HL-60/S4 (cell line): ENCODE measurements around the gene INTU.
"Not testable (repeated sequence)": the region's sequence is repeated elsewhere in the genome, so short reads cannot be mapped to it uniquely, and the experiment has no call there.

Source experiments
- in situ Hi-C: fragments of 300-500 bp; cut with MboI; formaldehyde crosslinking; loops from 2 replicates; pipeline ENCODE4 v1.14.3; 2022; ENCODE audit warnings: low sequenced_read_pairs

Gene INTU

DNA sequence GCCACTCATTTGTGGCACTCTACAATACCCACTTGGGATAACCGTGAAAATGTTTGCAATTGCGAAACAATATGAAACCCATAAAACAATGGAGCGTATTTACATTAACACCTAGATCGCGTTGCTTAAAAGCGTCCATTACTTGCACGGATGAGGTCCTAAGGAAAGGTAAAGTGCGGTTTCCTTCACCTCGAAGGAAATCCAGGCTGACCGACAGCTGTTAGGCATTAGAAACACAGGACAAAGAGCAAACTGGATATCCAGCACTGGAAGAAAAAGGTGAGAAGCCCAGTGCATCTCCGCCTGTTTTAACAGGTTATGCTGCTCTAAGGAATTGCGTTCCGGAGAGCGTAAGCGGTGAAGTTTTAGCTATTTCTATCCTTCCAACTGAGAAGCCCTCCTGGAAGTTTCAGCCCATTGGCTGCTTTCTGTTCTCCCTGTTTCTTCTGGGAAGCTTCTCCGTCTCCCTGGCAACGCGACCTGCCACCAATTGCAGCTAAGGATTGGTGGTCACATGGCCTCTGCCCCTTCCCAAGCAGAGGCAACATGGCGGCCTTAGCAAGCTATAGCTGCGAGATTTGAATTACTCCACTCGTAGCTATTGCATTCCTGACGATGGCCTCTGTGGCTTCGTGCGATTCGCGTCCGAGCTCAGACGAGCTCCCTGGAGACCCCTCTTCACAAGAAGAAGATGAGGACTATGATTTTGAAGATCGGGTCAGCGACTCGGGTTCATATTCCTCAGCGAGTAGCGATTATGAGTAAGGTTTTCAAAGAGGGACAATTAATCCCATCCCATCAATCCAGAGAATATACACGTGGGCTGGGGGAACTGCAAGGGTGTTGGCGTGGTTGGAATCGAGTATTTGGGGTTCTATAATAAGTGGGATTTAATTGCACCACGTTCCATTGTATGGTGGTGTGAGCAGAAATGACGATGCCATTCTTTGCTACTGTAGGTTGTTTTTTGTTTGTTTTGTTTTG is at the start of gene INTU:
Gene INTU, plus strand, starts transcription at position 538 of the 984 bp plus-strand sequence. Its CDS starts 78 bp downstream, at position 616.
- in situ Hi-C loops, result no loop called here

GRCh38 chr4:127586496-127586895 is 46.3 kb upstream of the INTU start:
- in situ Hi-C loops, result not testable (repeated sequence)

- in situ Hi-C loops, result no loop called here
These were observed 45.7 kb upstream of the INTU start for GRCh38 chr4:127586922-127587571.

GRCh38 chr4:127589153-127589552 is 43.6 kb upstream of the INTU start:
- in situ Hi-C loops, result not testable (repeated sequence)

DNA sequence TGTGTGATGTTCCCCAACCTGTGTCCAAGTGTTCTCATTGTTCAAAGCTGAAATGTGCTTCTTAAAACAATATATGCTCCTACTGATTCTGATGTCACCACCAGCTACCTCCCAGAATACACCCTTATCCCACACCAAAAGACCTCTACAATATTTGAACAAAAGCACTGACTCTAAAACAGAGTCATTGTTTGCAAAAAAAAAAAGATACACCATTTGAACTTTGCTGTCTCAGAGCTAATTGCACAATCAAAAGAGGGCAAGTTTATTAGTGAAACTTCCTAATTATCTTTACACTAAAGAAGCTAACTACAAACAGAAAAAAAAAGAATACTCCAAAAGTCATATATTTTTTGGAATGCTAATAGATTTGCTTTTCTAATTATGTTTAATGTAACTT is 34.1 kb upstream of the INTU start:
- in situ Hi-C loops, result no loop called here

DNA sequence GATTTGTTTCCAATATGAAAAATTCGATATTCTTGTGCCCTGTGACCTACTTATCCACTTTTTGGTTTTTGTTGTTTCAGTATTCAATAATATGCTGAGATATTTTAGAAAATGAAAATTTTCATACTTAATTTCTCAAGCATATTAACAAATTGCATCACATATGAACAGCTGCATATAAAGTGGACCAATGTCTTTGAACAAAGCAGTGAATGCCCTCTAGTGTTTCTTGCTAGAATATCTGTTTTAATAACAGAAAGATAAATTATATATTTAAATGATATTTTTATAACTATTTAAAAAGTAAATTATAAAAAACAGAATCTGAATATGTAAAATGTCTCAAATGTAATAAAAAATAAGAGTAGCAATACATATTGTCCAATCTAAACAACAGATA is 31.7 kb upstream of the INTU start:
- in situ Hi-C loops, result loop anchor here (25.0 kb wide), 2 partner anchors 136 to 461 kb away; partner anchors contain the start of genes LARP1B and SLC25A31

- in situ Hi-C loops, result loop anchor here (25.0 kb wide), 2 partner anchors 132 to 457 kb away; partner anchors contain the start of genes LARP1B and SLC25A31
These were observed 27.6 kb upstream of the INTU start for GRCh38 chr4:127604949-127605709.

- in situ Hi-C loops, result loop anchor here (25.0 kb wide), 2 partner anchors 130 to 455 kb away; partner anchors contain the start of genes LARP1B and SLC25A31
These were observed 25.9 kb upstream of the INTU start for GRCh38 chr4:127606823-127607222.

DNA sequence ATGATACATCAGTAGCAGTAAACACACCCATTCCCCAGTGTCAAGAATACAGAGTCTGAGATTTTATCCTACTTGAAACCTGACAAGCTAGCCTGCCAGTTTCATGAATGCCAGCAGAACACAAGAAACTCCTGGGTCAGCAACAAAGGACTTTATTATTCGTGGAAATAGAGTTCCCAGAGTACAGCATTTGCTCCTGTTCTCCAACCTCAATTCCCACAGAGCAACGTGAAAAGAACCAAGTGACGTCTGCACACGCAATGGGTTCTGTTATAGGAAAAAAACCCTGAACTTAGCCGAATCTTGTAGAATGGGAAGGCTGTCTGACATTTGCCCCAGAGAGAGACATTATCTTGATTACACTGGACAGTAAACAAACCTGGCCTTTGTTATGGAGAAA is 23.3 kb upstream of the INTU start:
- in situ Hi-C loops, result loop anchor here (25.0 kb wide), 2 partner anchors 128 to 453 kb away; partner anchors contain the start of genes LARP1B and SLC25A31

- in situ Hi-C loops, result loop anchor here (25.0 kb wide), 2 partner anchors 127 to 452 kb away; partner anchors contain the start of genes LARP1B and SLC25A31
These were observed 22.3 kb upstream of the INTU start for GRCh38 chr4:127610488-127610887.

DNA sequence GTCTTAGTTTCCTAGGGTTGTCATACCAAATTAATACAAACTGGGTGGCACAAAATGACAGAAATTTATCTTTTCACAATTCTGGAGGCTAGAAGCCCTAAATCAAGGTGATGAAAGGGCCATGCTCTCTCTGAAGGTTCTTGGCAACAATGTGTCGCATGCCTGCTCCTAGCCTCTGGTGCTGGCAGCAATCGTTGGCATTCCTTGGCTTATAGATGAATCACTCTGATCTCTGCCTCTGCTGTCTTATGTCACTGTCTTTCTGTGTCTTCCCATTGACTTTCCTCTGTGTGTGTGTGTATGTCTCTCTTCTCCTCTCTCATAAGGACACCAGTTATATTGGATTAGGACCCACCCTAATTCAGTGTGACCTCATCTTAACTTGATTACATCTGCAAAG is 15.9 kb upstream of the INTU start:
- in situ Hi-C loops, result loop anchor here (25.0 kb wide), 2 partner anchors 120 to 445 kb away; partner anchors contain the start of genes LARP1B and SLC25A31

GRCh38 chr4:127618427-127618826 is 14.3 kb upstream of the INTU start:
- in situ Hi-C loops, result loop anchor here (25.0 kb wide), 2 partner anchors 119 to 444 kb away; partner anchors contain the start of genes LARP1B and SLC25A31

GRCh38 chr4:127622621-127622920 is 10.2 kb upstream of the INTU start:
- in situ Hi-C loops, result loop anchor here (25.0 kb wide), 2 partner anchors 115 to 440 kb away; partner anchors contain the start of genes LARP1B and SLC25A31

GRCh38 chr4:127622921-127623796 is 9.6 kb upstream of the INTU start:
- in situ Hi-C loops, result loop anchor here (25.0 kb wide), 2 partner anchors 114 to 439 kb away; partner anchors contain the start of genes LARP1B and SLC25A31

DNA sequence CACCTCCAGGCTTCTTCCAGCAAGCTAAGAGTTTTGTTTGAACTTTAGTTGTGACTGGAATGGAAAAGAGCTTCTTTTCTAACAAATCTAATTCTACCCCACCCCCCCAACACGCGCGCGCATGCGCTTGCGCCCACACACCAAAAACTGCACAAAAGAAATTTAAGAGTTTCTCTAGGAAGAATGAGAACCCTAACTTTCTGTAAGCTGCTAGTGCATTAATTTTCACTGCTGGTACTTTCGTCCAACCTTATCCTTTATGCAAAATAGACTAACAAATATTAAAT is 9.0 kb upstream of the INTU start:
- in situ Hi-C loops, result loop anchor here (25.0 kb wide), 2 partner anchors 114 to 439 kb away; partner anchors contain the start of genes LARP1B and SLC25A31

DNA sequence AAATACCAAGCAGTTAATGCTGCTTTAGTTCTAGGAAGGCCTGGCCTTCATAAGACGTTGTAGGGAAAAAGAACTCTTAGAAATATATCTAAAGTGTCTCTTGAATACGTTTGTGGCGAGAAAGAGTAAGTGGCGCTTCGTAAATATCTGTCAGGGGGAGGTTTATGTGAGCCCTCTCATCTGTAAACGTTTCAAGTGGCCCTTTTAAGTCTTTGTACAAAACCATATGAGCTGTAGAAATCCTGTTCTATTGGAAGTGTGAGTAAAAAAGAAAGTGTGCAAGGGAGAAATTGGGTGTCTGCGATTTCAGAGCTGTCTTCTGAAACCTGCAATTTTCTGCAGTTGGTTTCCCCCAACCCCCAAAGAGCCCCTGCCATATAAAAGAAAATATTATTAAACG is 8.6 kb upstream of the INTU start:
- in situ Hi-C loops, result loop anchor here (25.0 kb wide), 2 partner anchors 113 to 438 kb away; partner anchors contain the start of genes LARP1B and SLC25A31

DNA sequence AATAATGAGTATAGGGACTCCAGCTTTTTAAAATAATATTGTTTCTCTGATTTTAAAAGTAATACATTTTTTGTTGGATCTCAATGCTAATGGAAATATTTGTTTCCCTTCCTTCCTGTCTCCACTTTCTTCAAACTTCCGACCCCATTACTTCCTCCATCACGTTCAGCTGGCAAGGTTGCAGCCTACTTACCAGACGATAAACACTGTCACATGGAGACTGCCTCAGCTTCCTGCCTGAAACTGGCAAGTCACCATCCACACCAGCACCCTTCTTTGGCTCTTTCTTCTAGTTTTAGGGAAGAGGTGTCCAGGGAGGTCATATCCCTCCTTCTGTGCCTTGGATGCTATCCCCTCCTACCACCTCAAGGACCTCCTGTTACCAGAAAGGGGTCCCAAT is 3.4 kb upstream of the INTU start:
- in situ Hi-C loops, result no loop called here

DNA sequence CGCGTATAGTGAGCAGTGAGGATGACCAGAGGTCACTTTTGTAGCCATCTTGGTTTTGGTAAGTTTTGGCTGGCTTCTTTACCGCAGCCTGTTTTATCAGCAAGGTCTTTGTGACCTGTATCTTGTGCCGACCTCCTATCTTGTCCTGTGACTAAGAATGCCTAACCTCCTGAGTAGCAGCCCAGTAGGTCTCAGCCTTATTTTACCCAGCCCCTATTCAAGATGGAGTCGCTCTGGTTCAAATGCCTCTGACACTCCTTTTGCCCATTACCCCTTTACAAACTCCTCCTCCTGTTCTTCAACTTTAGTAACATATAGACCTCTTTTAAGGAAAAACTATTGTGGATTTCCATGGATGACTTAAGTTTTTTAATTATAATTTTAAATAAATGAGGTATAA is 2.6 kb upstream of the INTU start:
- in situ Hi-C loops, result no loop called here

GRCh38 chr4:127631420-127631819 is 1.3 kb upstream of the INTU start:
- in situ Hi-C loops, result no loop called here

DNA sequence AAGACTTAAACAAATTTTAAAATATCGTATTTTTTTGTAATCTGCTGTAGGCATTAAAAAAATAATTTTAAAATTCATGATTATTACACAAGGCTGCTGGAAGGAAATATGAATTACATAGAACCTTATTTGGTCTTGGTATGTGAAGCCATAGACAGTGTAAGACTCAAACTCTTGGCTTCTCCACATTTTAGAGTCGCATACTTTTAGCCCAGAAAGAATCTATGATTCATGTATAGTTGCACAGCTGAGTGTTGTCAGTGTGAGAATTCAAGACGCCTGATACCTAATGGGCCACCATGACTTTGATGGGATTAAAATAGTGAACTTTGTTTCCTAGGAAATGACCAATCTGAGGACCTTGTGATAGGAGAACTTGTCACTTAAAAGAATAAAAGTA is 1.4 kb downstream of the INTU start:
- in situ Hi-C loops, result no loop called here
